ENCODE results near the gene CALN1.

CALN1 gene

DNA sequence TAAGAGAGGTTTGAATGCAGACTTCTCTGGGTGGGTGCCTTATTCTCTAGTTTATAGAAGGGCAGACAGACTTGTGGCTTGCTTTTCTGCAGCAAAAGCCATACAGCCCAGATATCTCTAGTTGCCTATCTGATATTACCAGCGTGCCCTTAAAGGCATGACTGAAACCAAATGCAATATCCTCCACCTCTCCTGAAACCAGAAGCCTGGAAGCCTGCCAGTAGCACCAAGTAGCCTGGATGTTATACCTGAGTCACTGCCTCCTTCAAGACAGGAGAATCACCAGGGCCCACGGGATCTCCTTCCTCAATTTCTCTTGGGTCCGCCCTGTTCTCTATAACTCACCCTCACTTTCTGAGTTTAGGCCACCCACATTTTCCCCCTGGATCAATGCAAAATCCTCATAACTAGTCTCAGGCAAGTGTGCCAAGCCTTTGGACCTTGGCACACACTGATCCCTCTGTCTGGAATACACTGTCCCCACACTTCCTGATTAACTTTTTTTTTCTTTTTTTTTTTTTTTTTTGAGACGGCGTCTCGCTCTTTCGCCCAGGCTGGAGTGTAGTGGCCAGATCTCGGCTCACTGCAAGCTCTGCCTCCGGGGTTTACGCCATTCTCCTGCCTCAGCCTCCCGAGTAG is 641.8 kb downstream of the CALN1 start:
- no peak for DNase-seq (ENCODE audit: low read depth)
- no peak for TF ChIP-seq CTCF (IDR thresholded peaks at IDR 0.05; ENCODE audit: low read length, missing control alignments)

DNA sequence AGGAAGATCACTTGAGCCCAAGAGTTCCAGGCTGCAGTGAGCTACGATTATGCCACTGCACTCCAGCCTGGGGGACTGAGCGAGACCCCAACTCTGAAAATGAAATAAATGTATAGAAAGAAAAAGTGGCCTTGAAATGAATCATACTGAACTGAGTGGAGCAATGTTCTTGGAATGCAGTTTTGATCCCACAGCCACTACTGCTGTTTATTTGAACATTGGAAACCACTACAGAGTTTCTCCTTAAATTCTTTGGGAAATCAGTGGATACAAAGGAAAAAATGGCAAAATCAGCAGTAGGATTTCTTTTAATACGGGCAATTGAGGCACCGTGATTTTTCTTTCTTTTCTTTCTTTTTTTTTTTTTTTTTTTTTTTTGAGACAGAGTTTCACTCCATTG is 642.8 kb downstream of the CALN1 start:
- DNase-seq (ENCODE audit: low read depth) = no peak
- H3K4me3 ChIP-seq (replicated peaks; ENCODE audit: low read depth, low read length) = no peak overlapping the region
- no peak for TF ChIP-seq CTCF (IDR thresholded peaks at IDR 0.05; ENCODE audit: low read length, missing control alignments)

More for the DNA sequence above, 641.8 kb downstream of the CALN1 start:
- no peak overlapping the region for H3K4me3 ChIP-seq (replicated peaks; ENCODE audit: low read depth, low read length)

- no peak for TF ChIP-seq CTCF (IDR thresholded peaks at IDR 0.05; ENCODE audit: low read length, missing control alignments)
- DNase-seq (ENCODE audit: low read depth) = no peak
- no peak overlapping the region for H3K4me3 ChIP-seq (replicated peaks; ENCODE audit: low read depth, low read length)
These were observed 643.7 kb downstream of the CALN1 start for GRCh38 chr7:71768450-71768849.

- DNase-seq (ENCODE audit: low read depth) = no peak
- no peak for TF ChIP-seq CTCF (IDR thresholded peaks at IDR 0.05; ENCODE audit: low read length, missing control alignments)
- H3K4me3 ChIP-seq (replicated peaks; ENCODE audit: low read depth, low read length) = no peak overlapping the region
These were observed 646.1 kb downstream of the CALN1 start for GRCh38 chr7:71766016-71766415.

DNA sequence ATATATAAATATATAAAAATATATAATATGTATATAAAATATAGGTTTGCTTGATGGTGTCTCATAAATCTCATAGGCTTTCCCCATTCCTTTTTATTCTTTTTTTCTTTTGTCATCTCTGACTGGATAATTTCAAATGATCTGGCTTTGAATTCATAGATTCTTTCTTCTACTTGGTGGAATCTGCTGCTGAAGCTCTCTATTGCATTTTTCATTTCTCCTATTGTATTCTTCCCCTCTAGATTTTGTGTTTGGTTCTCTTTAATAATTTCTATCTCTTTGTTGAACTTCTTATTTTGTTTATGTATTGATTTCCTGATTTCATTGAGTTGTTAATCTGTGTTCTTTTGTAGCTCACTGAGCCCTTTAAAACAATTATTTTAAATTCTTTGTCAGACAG is 650.8 kb downstream of the CALN1 start:
- H3K4me3 ChIP-seq (replicated peaks; ENCODE audit: low read depth, low read length) = no peak overlapping the region
- DNase-seq (ENCODE audit: low read depth) = no peak
- TF ChIP-seq CTCF (IDR thresholded peaks at IDR 0.05; ENCODE audit: low read length, missing control alignments) = no peak

GRCh38 chr7:71754828-71755227 is 657.3 kb downstream of the CALN1 start:
- TF ChIP-seq CTCF (IDR thresholded peaks at IDR 0.05; ENCODE audit: low read length, missing control alignments) = no peak
- no peak for DNase-seq (ENCODE audit: low read depth)
- no peak overlapping the region for H3K4me3 ChIP-seq (replicated peaks; ENCODE audit: low read depth, low read length)

DNA sequence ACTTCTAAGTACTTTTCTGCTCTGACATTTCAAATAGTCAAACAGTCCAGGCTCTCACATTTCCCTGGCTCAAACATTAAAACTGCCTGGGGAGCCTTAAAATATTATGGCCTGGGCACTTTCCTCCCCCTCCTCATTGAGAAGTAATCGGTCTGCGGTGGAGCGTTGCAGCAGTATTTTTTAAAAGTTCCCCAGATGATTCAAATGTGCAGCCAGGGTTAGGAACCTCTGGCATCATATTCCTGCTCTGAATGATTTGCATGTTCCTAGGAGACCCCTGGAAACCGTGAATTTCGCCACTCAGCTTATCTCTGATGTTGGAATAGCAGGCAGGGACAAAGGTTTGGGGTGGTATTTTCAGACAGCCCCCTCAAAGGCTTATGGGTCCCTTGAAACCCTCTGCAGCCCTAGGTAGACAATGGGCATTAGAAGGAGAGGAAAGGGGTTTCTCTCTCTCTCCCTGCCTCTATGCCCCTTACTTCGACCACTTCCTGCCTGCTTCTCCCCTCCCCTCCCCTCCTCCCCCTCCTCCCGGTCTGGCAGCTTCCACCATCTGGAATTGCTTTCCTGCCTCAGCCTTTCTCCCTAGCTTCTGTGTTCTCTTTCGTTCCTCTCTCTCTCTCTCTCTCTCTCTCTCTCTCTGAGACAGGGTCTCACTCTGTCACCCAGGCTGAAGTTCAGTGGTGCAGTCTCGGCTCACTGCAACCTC is 658.0 kb downstream of the CALN1 start:
- TF ChIP-seq CTCF (IDR thresholded peaks at IDR 0.05; ENCODE audit: low read length, missing control alignments) = no peak
- DNase-seq (ENCODE audit: low read depth) = no peak
- no peak overlapping the region for H3K4me3 ChIP-seq (replicated peaks; ENCODE audit: low read depth, low read length)
